ENCODE data around the gene ALDH3A2.
"Not testable (repeated sequence)": the region's sequence is repeated elsewhere in the genome, so short reads cannot be mapped to it uniquely, and the experiment has no call there.

The ALDH3A2 gene

DNA sequence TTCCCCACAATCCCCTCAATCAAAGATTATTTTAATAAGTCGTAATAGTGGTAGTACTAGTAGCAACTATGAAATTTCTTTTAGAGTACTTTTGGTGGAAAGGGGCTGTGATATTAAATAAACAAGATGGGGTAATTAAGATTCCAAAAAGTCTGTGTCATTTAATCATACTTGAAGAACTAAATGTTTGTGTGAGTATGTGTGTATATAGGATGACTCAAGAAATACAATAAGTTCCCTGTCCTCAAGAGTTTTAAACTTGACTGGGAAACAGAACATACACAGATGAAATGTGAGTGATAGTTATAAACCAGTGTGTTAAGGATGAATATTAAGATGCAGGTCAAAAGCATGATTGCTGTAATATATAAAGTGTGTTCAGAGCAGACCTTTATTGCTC lies 2.3 kb downstream of the ALDH3A2 start:
- peak; percentile 13 for DNase-seq (ENCODE audit: low spot score)

DNA sequence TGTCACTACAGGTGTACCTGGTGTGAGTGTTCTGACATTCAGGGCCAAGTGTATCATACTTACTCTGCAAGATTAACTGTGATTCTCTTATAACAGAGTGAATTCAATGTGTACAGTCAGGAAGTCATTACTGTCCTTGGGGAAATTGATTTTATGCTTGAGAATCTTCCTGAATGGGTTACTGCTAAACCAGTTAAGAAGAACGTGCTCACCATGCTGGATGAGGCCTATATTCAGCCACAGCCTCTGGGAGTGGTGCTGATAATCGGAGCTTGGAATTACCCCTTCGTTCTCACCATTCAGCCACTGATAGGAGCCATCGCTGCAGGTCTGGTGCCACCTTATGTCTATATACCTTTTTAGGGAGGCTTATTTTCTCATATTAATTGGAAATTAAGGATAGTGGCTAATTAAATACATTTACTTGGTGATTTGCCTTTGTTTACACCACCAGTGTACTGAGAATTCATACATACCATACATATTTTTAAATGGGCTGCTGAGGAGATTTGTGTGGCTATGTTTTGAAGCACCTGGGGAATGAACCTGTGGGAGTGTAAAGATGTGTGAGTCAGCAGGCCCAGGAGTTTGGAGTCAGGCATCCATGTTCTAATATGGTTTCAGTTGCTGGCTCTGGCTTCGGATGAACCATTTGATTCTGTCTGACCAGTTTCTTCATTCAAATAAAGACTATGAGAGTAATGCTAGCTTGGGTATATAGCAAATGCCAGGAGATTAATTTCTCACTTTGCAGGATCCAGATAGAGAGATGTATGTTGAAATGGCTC lies 3.1 kb downstream of the ALDH3A2 start:
- peak; percentile 39 for DNase-seq (ENCODE audit: low spot score)

GRCh38 chr17:19652595-19652994 lies 4.0 kb downstream of the ALDH3A2 start:
- no peak for DNase-seq (ENCODE audit: low spot score)

DNA sequence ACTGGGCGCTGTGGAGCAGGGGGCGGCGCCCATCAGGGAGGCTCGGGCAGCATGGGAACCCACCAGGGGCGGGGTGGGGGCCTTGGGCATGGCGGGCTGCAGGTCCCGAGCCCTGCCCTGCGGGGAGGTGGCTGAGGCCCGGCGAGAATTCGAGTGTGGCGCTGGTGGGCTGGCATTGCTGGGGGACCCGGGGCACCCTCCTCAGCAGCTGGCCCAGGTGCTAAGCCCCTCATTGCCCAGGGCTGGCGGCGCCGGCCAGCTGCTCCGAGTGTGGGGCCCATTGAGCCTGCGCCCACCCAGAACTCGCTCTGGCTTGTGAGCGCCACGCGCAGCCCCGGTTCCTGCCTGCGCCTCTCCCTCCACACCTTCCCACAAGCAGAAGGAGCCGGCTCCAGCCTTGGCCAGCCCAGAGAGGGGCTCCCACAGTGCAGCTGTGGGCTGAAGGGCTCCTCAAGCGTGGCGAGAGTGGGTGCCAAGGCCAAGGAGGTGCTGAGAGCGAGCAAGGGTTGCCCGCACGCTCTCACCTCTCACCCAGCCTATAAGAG lies 5.9 kb downstream of the ALDH3A2 start:
- no peak for DNase-seq (ENCODE audit: low spot score)

GRCh38 chr17:19654896-19655295 lies 6.3 kb downstream of the ALDH3A2 start:
- no peak for DNase-seq (ENCODE audit: low spot score)

DNA sequence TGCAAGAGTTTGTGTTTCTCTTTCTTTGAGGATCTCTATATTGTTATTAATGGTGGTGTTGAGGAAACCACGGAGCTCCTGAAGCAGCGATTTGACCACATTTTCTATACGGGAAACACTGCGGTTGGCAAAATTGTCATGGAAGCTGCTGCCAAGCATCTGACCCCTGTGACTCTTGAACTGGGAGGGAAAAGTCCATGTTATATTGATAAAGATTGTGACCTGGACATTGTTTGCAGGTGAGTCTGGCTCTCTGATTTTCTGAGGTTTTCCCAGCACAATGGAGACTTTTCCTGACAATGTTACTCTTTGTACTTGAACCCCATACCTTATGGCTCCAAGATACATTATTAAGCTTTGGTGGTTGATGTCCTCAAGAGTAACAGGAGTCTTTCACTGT lies 7.8 kb downstream of the ALDH3A2 start:
- DNase-seq (ENCODE audit: low spot score): no peak

- no peak for DNase-seq (ENCODE audit: low spot score)
These were observed 8.5 kb downstream of the ALDH3A2 start for GRCh38 chr17:19656851-19657581.

- no peak for DNase-seq (ENCODE audit: low spot score)
These were observed 11.0 kb downstream of the ALDH3A2 start for GRCh38 chr17:19659366-19660177.

DNA sequence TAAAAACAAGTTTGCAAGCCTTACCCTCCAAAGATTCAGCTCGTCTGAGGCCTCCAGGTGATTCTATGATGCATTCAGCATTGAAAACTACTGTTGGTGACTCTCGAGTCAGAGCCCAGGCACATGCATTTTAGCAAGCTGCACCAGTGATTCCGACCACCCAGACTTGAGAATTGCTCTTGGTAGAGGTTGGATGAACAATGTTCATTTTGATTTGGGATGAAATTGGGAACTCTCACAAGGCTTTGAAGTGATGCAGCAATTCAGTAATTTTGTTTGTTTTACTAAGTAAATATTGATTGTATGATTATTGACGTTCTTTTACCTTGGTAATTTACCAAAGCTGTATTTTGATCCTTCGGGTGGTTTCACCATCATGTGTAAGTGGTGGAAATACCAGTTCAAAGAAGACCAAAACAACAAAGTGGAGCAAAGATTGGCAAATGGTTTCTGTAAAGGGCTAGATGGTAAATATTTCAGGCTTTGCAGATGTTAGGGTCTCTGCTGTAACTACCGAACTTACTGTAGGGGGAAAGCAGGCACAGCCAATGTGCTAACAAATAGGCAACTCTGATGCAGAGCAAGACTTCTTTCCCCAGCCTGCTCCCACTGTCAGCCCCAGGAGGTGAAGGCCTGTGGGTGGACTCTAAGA lies 11.8 kb downstream of the ALDH3A2 start:
- DNase-seq (ENCODE audit: low spot score): no peak

GRCh38 chr17:19661121-19661520 lies 12.6 kb downstream of the ALDH3A2 start:
- no peak for DNase-seq (ENCODE audit: low spot score)

GRCh38 chr17:19663097-19663496 lies 14.5 kb downstream of the ALDH3A2 start:
- no peak for DNase-seq (ENCODE audit: low spot score)

DNA sequence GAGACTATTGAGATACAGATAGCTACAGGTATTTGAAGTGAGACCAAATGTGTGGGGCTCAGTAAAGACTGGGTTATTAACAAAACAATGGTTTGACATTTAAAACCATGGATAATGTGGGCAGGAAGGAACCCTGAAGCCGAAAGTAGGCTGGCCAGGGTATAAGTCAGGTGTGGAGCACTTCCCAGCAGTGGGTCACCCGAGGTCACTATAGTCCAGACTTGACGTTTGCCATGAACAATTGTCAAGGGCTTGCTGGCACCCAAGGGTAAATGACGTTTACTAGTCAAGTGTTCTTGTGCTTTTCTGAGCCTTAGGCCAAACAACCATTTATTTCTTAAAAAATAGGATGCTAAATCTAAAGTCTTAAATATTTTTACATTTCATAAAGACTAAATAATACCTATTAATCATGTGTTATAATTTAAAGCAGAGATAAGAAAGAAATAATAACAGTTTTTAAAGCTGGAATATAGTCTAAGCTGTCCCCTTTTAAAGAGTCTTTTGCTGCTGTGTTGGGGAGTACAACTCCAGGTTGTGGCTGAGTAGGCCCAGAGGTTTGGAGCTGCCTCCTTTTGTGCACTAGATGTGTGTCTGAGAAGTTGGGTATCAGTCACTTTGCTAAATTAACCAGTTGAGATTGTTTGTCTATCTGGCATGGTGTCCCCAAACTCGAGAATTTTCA lies 15.7 kb downstream of the ALDH3A2 start:
- DNase-seq (ENCODE audit: low spot score): no peak

- DNase-seq (ENCODE audit: low spot score): no peak
These were observed 16.2 kb downstream of the ALDH3A2 start for GRCh38 chr17:19664821-19665181.

DNA sequence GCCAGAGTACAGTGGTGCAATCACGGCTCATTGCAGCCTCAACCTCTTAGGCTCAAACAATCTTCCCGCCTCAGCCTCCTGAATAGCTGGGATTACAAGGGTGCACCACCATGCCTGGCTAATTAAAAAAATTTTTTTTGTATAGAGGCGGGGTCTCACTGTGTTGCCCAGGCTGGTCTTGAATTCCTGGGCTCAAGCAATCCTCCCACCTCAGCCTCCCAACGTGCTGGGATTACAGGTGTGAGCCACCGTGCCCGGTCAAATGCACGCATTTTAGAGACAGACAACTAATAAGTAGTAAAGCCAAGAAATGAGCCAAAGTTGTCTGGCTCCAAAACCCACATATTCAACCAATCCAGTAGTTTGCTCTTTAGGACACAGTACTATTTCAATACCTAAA lies 21.1 kb downstream of the ALDH3A2 start:
- not testable (repeated sequence) for DNase-seq (ENCODE audit: low spot score)

GRCh38 chr17:19670908-19671307 lies 22.4 kb downstream of the ALDH3A2 start:
- no peak for DNase-seq (ENCODE audit: low spot score)

GRCh38 chr17:19671433-19671832 lies 22.9 kb downstream of the ALDH3A2 start:
- DNase-seq (ENCODE audit: low spot score): no peak

GRCh38 chr17:19672009-19672750 lies 23.6 kb downstream of the ALDH3A2 start:
- peak; percentile 56 for DNase-seq (ENCODE audit: low spot score)

DNA sequence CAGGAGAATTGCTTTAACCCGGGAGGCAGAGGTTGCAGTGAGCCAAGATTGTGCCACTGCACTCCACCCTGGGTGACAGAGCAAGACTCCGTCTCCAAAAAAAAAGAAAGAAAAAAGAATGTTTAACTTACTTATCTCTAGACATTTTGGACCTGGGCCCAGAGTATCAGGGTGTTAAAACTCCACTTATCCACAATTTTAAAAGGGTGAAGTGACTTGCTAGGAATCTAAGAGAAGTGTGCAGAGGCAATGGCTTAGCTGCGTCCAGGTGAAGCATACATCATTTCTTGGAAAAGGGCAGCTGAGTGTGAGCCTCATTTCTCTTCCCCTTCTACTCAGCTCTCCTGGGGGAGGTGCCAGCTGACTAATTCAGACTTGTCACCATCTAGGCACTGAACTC lies 25.1 kb downstream of the ALDH3A2 start:
- DNase-seq (ENCODE audit: low spot score): peak; percentile 4

- DNase-seq (ENCODE audit: low spot score): no peak
These were observed 28.3 kb downstream of the ALDH3A2 start for GRCh38 chr17:19676896-19677295.

DNA sequence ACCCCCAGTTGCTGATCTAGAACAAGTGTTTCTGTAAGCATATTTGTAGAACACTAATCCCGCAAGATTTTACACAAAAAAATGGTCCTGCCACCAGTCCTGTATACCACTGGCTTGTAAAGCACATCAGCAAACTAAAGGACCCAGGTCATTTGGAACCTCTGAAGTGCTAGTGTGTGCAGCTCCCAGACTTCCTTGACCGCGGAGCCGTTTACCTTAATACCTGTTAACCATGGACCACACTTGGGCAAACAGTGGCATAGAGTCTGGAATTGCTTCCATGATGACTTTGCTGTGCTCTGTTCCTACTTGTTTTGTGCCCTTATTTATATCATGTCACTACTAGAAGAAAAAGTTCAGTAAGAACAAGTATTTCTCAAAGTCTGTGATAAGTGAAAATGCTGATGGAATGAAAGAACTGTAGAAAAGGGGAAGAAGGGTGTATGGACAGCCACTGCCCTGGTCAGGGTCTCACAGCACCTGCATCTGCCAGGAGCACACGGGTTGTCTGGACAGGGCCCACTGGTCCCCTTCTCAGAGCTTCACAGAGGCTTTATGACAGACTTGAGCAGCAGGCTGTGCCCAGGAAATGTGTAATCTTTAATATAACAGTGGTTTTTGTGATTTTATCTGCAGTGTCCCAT lies 29.3 kb downstream of the ALDH3A2 start:
- DNase-seq (ENCODE audit: low spot score): no peak

Measured in kidney tubule cell (primary cell).